Left forelimb (tissue), 1 donor: ENCODE measurements around the gene APOB.

ENCODE experiments used
- DNase-seq: peaks from one replicate; pipeline ENCODE4 v3.0.0-alpha.2; 2018; ENCODE audit warnings: low spot score

The APOB gene

GRCh38 chr2:21046506-21046905 is 2.6 kb upstream of the APOB start:
- DNase-seq = no peak

- no peak for DNase-seq
Measured at GRCh38 chr2:21044694-21045371, 960 bp upstream of the APOB start.

- DNase-seq = peak; percentile 79
Measured at GRCh38 chr2:21042958-21043743, 722 bp downstream of the APOB start.

GRCh38 chr2:21042708-21042957 is 1.2 kb downstream of the APOB start:
- DNase-seq = no peak

GRCh38 chr2:21041943-21042707 is 1.7 kb downstream of the APOB start:
- no peak for DNase-seq

- no peak for DNase-seq
Measured at GRCh38 chr2:21041462-21041861, 2.4 kb downstream of the APOB start.

- DNase-seq = no peak
Measured at GRCh38 chr2:21040468-21041377, 3.1 kb downstream of the APOB start.

- DNase-seq = no peak
Measured at GRCh38 chr2:21039979-21040467, 3.9 kb downstream of the APOB start.

- DNase-seq = no peak
Measured at GRCh38 chr2:21039080-21039556, 4.8 kb downstream of the APOB start.

GRCh38 chr2:21038403-21039073 is 5.3 kb downstream of the APOB start:
- no peak for DNase-seq

- DNase-seq = no peak
Measured at GRCh38 chr2:21037671-21038108, 6.2 kb downstream of the APOB start.

- no peak for DNase-seq
Measured at GRCh38 chr2:21036708-21037670, 6.9 kb downstream of the APOB start.

- DNase-seq = no peak
Measured at GRCh38 chr2:21035974-21036707, 7.7 kb downstream of the APOB start.

- no peak for DNase-seq
Measured at GRCh38 chr2:21035282-21035973, 8.4 kb downstream of the APOB start.

GRCh38 chr2:21034972-21035279 is 8.9 kb downstream of the APOB start:
- no peak for DNase-seq

- no peak for DNase-seq
Measured at GRCh38 chr2:21034156-21034971, 9.5 kb downstream of the APOB start.

- no peak for DNase-seq
Measured at GRCh38 chr2:21033237-21034155, 10.4 kb downstream of the APOB start.
